GM20000 (cell line): ENCODE measurements around the gene KIF26B.

ENCODE experiments used
- DNase-seq: peaks from one replicate; pipeline ENCODE4 v3.0.0; 2012; ENCODE audit warnings: low spot score
- TF ChIP-seq, protein P1 (sequence below): IDR thresholded peaks from 2 replicates; pipeline ENCODE4 v1.5.1; 2012; ENCODE audit warnings: mild to moderate bottlenecking, control low read depth; ENCODE audit errors: extremely low read depth, missing control alignments

KIF26B gene

DNA sequence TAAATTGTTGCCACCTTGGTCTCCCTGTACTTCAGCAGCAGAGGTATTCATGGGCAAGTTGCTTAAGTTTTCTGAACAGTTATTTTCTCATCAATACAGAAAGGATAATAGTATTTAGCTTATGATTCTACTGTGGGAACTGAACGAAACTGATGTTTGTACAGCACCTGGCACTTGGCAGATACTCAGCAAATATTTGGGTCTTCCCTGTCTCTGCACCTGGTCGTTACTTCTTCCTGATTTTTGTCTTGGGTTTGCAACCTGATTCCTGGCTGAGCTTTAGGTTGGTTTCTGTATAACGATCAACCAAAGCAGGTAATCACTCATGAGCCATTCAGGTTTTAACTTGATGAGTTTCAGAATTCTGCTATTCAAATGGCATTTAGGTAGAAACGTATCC lies 490.6 kb downstream of the KIF26B start:
- no peak for DNase-seq

DNA sequence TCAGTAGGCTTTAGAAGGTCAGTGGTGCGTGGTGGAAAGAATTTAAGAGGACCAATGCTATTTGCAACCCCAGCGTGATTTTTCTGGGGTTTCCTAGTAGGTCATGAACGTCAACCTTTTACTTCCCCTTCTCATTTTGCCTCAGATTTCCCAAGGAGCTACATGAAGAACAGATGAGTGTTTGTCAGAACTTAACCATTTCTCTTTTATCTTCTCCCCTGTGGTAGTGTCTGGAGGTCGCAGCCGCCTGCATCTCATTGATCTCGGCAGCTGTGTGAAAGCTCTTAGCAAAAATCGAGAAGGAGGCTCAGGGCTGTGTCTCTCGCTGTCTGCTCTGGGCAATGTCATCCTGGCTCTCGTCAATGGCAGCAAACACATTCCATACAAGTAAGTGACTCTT lies 491.1 kb downstream of the KIF26B start:
- TF ChIP-seq, protein P1, sequence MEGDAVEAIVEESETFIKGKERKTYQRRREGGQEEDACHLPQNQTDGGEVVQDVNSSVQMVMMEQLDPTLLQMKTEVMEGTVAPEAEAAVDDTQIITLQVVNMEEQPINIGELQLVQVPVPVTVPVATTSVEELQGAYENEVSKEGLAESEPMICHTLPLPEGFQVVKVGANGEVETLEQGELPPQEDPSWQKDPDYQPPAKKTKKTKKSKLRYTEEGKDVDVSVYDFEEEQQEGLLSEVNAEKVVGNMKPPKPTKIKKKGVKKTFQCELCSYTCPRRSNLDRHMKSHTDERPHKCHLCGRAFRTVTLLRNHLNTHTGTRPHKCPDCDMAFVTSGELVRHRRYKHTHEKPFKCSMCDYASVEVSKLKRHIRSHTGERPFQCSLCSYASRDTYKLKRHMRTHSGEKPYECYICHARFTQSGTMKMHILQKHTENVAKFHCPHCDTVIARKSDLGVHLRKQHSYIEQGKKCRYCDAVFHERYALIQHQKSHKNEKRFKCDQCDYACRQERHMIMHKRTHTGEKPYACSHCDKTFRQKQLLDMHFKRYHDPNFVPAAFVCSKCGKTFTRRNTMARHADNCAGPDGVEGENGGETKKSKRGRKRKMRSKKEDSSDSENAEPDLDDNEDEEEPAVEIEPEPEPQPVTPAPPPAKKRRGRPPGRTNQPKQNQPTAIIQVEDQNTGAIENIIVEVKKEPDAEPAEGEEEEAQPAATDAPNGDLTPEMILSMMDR: no peak

More for the DNA sequence above, 490.6 kb downstream of the KIF26B start:
- TF ChIP-seq, protein P1: no peak

DNA sequence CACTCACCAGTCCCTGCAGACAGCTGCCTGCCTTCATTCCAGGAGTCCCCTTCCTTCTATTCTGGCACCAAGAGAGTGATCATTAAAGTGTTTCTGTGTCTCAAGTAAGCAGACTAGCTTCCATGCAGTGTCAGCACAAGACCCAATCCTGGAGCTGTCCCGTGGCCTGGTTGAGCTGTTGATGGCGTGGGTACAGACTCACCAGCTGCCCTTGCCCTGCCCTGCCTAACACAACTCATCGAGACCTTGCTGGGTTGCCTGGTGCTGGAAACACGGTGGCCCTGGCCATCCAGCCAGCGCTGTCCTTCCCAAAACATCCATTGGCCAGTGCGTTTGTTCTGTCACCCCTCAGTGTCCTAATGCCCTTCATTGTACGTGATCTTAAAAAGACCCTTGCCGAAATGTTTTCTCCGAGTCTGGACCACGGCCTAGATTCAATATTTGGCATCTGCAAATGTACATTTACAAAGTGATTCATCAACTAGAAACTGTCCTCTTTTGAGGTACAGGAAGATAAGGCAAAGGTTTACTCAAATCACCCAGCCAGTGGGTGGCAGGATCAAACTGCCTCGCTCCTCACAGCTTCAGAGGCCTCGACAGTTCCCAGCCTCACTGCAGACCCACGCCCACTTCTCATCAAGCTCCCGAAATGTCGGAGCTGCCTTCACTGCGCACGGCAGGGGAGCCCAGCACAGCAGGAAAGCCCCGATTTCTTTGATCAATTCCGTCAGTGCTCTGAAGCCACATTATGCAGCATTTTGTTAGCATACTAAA lies 494.2 kb downstream of the KIF26B start:
- DNase-seq: no peak
- TF ChIP-seq, protein P1: no peak

More for the DNA sequence above, 491.1 kb downstream of the KIF26B start:
- peak; percentile 46 for DNase-seq

DNA sequence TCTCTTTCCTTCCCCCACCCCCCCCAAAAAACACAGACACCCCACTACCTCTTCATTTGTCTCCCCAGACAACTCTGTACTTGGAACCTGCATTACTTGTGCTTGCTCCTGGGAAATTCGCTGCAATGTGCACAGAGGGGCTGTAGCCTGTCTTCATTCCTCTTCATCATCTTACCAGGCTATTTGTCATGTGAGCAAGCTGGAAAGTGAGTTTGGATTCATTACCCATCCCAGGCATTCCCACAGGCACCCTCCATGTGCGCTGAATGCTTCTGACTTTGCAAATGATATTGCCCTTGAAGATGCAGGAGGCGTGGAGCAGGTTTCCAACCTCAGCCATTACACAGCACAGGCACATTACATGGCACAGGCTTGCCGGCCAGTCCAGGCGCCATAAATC lies 494.9 kb downstream of the KIF26B start:
- no peak for DNase-seq
- TF ChIP-seq, protein P1: no peak

DNA sequence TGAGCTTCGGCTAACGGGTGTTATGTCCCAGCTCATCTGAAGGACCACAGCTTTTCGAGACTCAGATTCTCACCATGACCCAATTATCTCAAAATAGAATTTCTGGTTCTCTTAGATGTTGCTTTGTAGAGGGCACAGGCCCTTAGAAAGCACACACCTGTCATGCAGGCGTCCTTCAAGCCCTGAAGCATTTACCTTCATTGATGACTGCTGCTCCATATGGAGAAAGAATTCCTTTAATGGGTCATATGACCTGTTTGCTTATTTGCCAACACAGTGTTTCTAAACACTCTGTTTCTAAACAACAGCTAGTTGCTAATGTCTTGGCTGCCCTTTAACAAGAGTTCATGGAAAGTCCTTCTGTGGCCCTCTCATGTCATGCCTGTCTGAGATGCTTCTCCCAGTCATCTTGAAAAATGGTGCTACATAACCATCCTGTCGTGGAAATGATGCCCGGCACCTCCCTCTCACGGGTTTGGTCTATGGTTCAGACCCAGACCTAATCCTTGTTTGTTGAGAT lies 495.7 kb downstream of the KIF26B start:
- TF ChIP-seq, protein P1: no peak
- DNase-seq: no peak

DNA sequence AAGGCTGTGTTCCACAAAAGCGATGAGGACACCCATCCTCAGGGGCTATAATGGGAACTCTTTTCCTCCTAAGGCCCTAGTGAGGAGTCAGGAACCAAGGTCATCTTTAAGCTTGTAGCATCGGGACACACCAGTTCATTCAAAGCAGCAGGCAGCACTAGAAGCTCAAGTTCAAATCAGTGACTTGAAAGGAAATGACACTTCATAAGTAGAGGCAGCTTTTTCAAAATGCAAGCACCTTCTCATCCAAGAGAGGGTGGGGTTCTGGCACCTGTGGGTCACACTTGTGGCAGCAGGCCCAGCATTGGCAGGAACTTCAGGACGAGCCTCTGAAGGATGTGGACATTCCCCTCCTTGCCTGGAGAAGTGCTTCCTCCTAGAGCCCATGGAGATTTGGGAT lies 496.3 kb downstream of the KIF26B start:
- DNase-seq: no peak
- TF ChIP-seq, protein P1: no peak

DNA sequence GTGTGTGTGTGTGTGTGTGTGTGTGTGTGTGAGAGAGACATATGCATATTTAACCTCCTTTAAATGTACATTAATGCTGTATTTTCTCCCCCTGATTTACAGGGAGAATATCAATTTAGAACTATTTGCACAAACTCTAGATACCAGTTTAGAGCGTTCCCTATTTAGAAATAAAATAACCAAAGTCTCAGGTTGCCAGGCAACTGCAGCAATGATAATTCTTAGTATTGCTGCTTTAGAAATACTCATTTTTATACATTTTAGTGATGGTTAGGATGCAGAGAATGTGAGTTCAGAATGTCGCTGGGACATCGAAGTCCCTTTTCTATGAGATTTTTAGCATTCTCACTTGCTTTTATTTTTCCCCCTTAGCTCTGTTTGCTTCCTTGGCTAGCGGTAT lies 497.3 kb downstream of the KIF26B start:
- no peak for DNase-seq
- TF ChIP-seq, protein P1: no peak
